ENCODE results near the gene ST6GAL1. TPM values are rescaled to one million over a fixed set of nuclear protein-coding genes. Genes with fewer than 3 reads are reported as not detected.

The ST6GAL1 gene
- total and polyA plus RNA-seq, 2 of the 4 experiments (the other 2 are of a cell fraction) = 1.4 to 2.9 TPM

GRCh38 chr3:187079090-187080022 is 149.0 kb downstream of the ST6GAL1 start:
- no peak overlapping the region for H3K18ac ChIP-seq (ENCODE audit: low read depth, low read length)
- CTCF ChIA-PET = no interaction called here
- H3K56ac ChIP-seq (ENCODE audit: extremely low read depth, insufficient read depth, low read length) = no peak overlapping the region
- peaks cover 3% of the 10 kb centered on the region; the same call in 1 of the 2 replicates for H3K9me1 ChIP-seq (ENCODE audit: insufficient read depth, low read length)
- H2AFZ ChIP-seq (replicated peaks; ENCODE audit: low read length, poor library complexity) = no peak overlapping the region
- H3K14ac ChIP-seq (replicated peaks; ENCODE audit: low read depth, low read length) = no peak overlapping the region
- no peak overlapping the region for H3K23ac ChIP-seq (ENCODE audit: low read depth, low read length)
- dilution Hi-C loops (cut with HindIII; ENCODE audit: low sequenced_read_pairs, unreplicated experiment) = no loop called here
- no peak overlapping the region for H3K4me3 ChIP-seq (ENCODE audit: insufficient read depth, low read depth, low read length)
- H3K36me3 ChIP-seq (ENCODE audit: control insufficient read depth, insufficient read depth, low read length) = no peaks in the 10 kb centered on the region; the same call in 1 of the 2 replicates
- WGBS, 2 experiments (ENCODE audit: extremely low coverage in 2 of 2, insufficient read length in 1 of 2) = 100% methylated on average over 1 of the region's 8 CpGs; no CpG with 5 or more reads in 1 of the 2 experiments
- no peak overlapping the region for H3K4me2 ChIP-seq (ENCODE audit: low read depth, low read length)
- no peak overlapping the region for H4K5ac ChIP-seq (ENCODE audit: low read depth, low read length)
- in situ Hi-C loops (cut with MboI; ENCODE audit: low sequenced_read_pairs) = no loop called here
- POLR2A ChIA-PET (ENCODE audit: unreplicated experiment) = no interaction called here
- no peak overlapping the region for H4K8ac ChIP-seq (ENCODE audit: low read depth in 2 of 2, low read length in 2 of 2)
- BruUV-seq (replicated peaks) = no TSS peak
- H2BK20ac ChIP-seq (ENCODE audit: low read depth, low read length) = no peak overlapping the region
- ATAC-seq (ENCODE audit: low read depth) (no peak), DNase-seq (no peak)
- no peak overlapping the region for H3K27ac ChIP-seq (ENCODE audit: insufficient read depth, low read length)
- no peaks in the 10 kb centered on the region for H3K9me3 ChIP-seq (ENCODE audit: control insufficient read depth, insufficient read depth, low read length)
- no peaks in the 10 kb centered on the region for H3K79me1 ChIP-seq (ENCODE audit: low read depth in 1 of 2, low read length in 2 of 2)
- no peak overlapping the region for H3K4ac ChIP-seq (ENCODE audit: low read depth, low read length)
- no peaks in the 10 kb centered on the region for H3K27me3 ChIP-seq (ENCODE audit: control insufficient read depth, insufficient read depth, low read length)
- H3K9ac ChIP-seq (ENCODE audit: low read depth, low read length) = no peak overlapping the region
- TF ChIP-seq SMC3 (IDR thresholded peaks at IDR 0.05; ENCODE audit: low read depth, low read length) (no peak), FOS (IDR thresholded peaks at IDR 0.05; ENCODE audit: low read depth, low read length) (no peak), RAD21 (IDR thresholded peaks at IDR 0.05; ENCODE audit: low read length) (no peak), NFE2L2 (IDR thresholded peaks at IDR 0.05; ENCODE audit: low read depth, low read length) (no peak), MXI1 (IDR thresholded peaks at IDR 0.05; ENCODE audit: borderline replicate concordance, low read depth, low read length) (no peak)
- H4K20me1 ChIP-seq (ENCODE audit: insufficient read depth, low read length) = no peaks in the 10 kb centered on the region
- H2BK15ac ChIP-seq (ENCODE audit: low read depth, low read length) = no peak overlapping the region
- no peaks in the 10 kb centered on the region for H3K4me1 ChIP-seq (ENCODE audit: control insufficient read depth, insufficient read depth, low read length)
- intact Hi-C loops (cut with micrococcal nuclease) = no loop called here
- no peak overlapping the region for H2BK120ac ChIP-seq (ENCODE audit: low read depth, low read length)
- no peak overlapping the region for H2AK9ac ChIP-seq (replicated peaks; ENCODE audit: low read depth, low read length, poor library complexity)
- H4K91ac ChIP-seq (ENCODE audit: insufficient read depth, low read depth, low read length) = no peak overlapping the region
- H2BK5ac ChIP-seq (ENCODE audit: low read depth, low read length, poor library complexity, severe bottlenecking) = no peak overlapping the region
- no peak overlapping the region for H2AK5ac ChIP-seq (ENCODE audit: low read depth, low read length)
